Measurements from ENCODE around the gene SYP. TPM values are rescaled to one million over a fixed set of nuclear protein-coding genes. Genes with fewer than 3 reads are reported as not detected.

Gene SYP
- total and polyA plus RNA-seq, 12 donors, result 6.8 to 147 (median 19.4) TPM

- H3K4me3 ChIP-seq, result no peak overlapping the region
- TF ChIP-seq POLR2A (IDR thresholded peaks at IDR 0.05) (no peak), CTCF (IDR thresholded peaks at IDR 0.05) (no peak)
- H3K36me3 ChIP-seq (replicated peaks in 1 of 2), result peaks cover 0 to 18% of the 10 kb centered on the region in 2 donors
- WGBS, 4 donors, result 81 to 84% (median 83%) methylated on average over 5 to 28 of the region's 28 CpGs; no CpG with 5 or more reads in 1 of the 4 donors
- H3K27me3 ChIP-seq, result no peaks in the 10 kb centered on the region
- H3K9me3 ChIP-seq (replicated peaks in 1 of 3), result no peaks in the 10 kb centered on the region
- H3K27ac ChIP-seq, result no peak overlapping the region
- no peaks in the 10 kb centered on the region for H3K4me1 ChIP-seq (replicated peaks in 1 of 2)
- intact Hi-C loops (cut with DNase I), result no loop called here
- no peak for DNase-seq
Observed at GRCh38 chrX:49247916-49248811, 48.2 kb upstream of the SYP start.

- Histone ChIP-seq H3K9me3 (replicated peaks in 1 of 3) (no peaks in the 10 kb centered on the region), H3K27me3 (no peaks in the 10 kb centered on the region), H3K27ac (no peak overlapping the region), H3K4me3 (no peak overlapping the region), H3K4me1 (replicated peaks in 1 of 2) (no peaks in the 10 kb centered on the region), H3K36me3 (replicated peaks in 1 of 2) (peaks cover 0 to 19% of the 10 kb centered on the region in 2 donors)
- DNase-seq, result no peak
- WGBS, 4 donors, result 83 to 92% (median 84%) methylated on average over 8 to 11 of the region's 11 CpGs; no CpG with 5 or more reads in 1 of the 4 donors
- no peak for TF ChIP-seq POLR2A (IDR thresholded peaks at IDR 0.05)
- no peak for TF ChIP-seq CTCF (IDR thresholded peaks at IDR 0.05)
- intact Hi-C loops (cut with DNase I), result no loop called here
Observed at GRCh38 chrX:49247346-49247745, 47.4 kb upstream of the SYP start.

- no peaks in the 10 kb centered on the region for H3K27me3 ChIP-seq
- no peaks in the 10 kb centered on the region for H3K4me1 ChIP-seq (replicated peaks in 1 of 2)
- TF ChIP-seq CTCF (IDR thresholded peaks at IDR 0.05) (no peak), POLR2A (IDR thresholded peaks at IDR 0.05) (no peak)
- H3K9me3 ChIP-seq (replicated peaks in 1 of 3), result no peaks in the 10 kb centered on the region
- no peak overlapping the region for H3K4me3 ChIP-seq
- DNase-seq, result no peak
- WGBS, 4 donors, result 89 to 92% (median 90%) methylated on average over 1 to 10 of the region's 10 CpGs; no CpG with 5 or more reads in 1 of the 4 donors
- intact Hi-C loops (cut with DNase I), result no loop called here
- no peak overlapping the region for H3K27ac ChIP-seq
- peaks cover 0 to 19% of the 10 kb centered on the region in 2 donors for H3K36me3 ChIP-seq (replicated peaks in 1 of 2)
Observed at GRCh38 chrX:49246541-49246940, 46.5 kb upstream of the SYP start.

GRCh38 chrX:49244207-49244606 lies 44.2 kb upstream of the SYP start:
- intact Hi-C loops (cut with DNase I), result no loop called here
- Histone ChIP-seq H3K4me3 (no peak overlapping the region), H3K27ac (no peak overlapping the region), H3K27me3 (no peaks in the 10 kb centered on the region), H3K9me3 (replicated peaks in 1 of 3) (no peaks in the 10 kb centered on the region), H3K36me3 (replicated peaks in 1 of 2) (peaks cover 0 to 19% of the 10 kb centered on the region in 2 donors), H3K4me1 (replicated peaks in 1 of 2) (no peaks in the 10 kb centered on the region)
- TF ChIP-seq CTCF (IDR thresholded peaks at IDR 0.05) (no peak), POLR2A (IDR thresholded peaks at IDR 0.05) (no peak)
- DNase-seq, result no peak
- WGBS, 4 donors, result 80 to 97% (median 92%) methylated on average over 2 of the region's 2 CpGs
